ENCODE results near the gene TRMT61A. TPM values are rescaled to one million over a fixed set of nuclear protein-coding genes. Genes with fewer than 3 reads are reported as not detected.

TRMT61A gene
- total RNA-seq, 1 donor from 2014 or later, result 6.1 TPM

- Mint-ChIP-seq H3K9me3 (ENCODE audit: unreplicated experiment) (no peaks in the 10 kb centered on the region), H3K27me3 (ENCODE audit: unreplicated experiment) (peaks cover 5% of the 10 kb centered on the region), H3K4me1 (ENCODE audit: unreplicated experiment) (peaks cover 30% of the 10 kb centered on the region), H3K4me3 (ENCODE audit: unreplicated experiment) (no peak overlapping the region), H3K27ac (ENCODE audit: unreplicated experiment) (no peak overlapping the region), H3K36me3 (ENCODE audit: low read depth, unreplicated experiment) (peaks cover 17% of the 10 kb centered on the region)
- DNase-seq (ENCODE audit: low spot score), result no peak
- TF ChIP-seq CTCF (IDR thresholded peaks at IDR 0.05; ENCODE audit: unreplicated experiment), result no peak
These were observed 32.2 kb upstream of the TRMT61A start for GRCh38 chr14:103496776-103497175.

- Mint-ChIP-seq H3K27ac (ENCODE audit: unreplicated experiment) (peak overlapping the region; percentile 17), H3K4me3 (ENCODE audit: unreplicated experiment) (no peak overlapping the region), H3K9me3 (ENCODE audit: unreplicated experiment) (no peaks in the 10 kb centered on the region), H3K4me1 (ENCODE audit: unreplicated experiment) (peaks cover 22% of the 10 kb centered on the region), H3K27me3 (ENCODE audit: unreplicated experiment) (peaks cover 5% of the 10 kb centered on the region), H3K36me3 (ENCODE audit: low read depth, unreplicated experiment) (peaks cover 37% of the 10 kb centered on the region)
- DNase-seq (ENCODE audit: low spot score), result no peak
- TF ChIP-seq CTCF (IDR thresholded peaks at IDR 0.05; ENCODE audit: unreplicated experiment), result no peak
These were observed 29.3 kb upstream of the TRMT61A start for GRCh38 chr14:103499709-103500108.

GRCh38 chr14:103500148-103500990 is 28.6 kb upstream of the TRMT61A start:
- Mint-ChIP-seq H3K4me3 (ENCODE audit: unreplicated experiment) (no peak overlapping the region), H3K27me3 (ENCODE audit: unreplicated experiment) (peaks cover 5% of the 10 kb centered on the region), H3K9me3 (ENCODE audit: unreplicated experiment) (no peaks in the 10 kb centered on the region), H3K4me1 (ENCODE audit: unreplicated experiment) (peaks cover 24% of the 10 kb centered on the region), H3K27ac (ENCODE audit: unreplicated experiment) (peak overlapping the region; percentile 83), H3K36me3 (ENCODE audit: low read depth, unreplicated experiment) (peaks cover 40% of the 10 kb centered on the region)
- TF ChIP-seq CTCF (IDR thresholded peaks at IDR 0.05; ENCODE audit: unreplicated experiment), result peak; percentile 94
- peak; percentile 90 for DNase-seq (ENCODE audit: low spot score)

GRCh38 chr14:103501041-103501870 is 27.7 kb upstream of the TRMT61A start:
- Mint-ChIP-seq H3K36me3 (ENCODE audit: low read depth, unreplicated experiment) (peaks cover 37% of the 10 kb centered on the region), H3K27ac (ENCODE audit: unreplicated experiment) (peak overlapping the region; percentile 83), H3K9me3 (ENCODE audit: unreplicated experiment) (no peaks in the 10 kb centered on the region), H3K27me3 (ENCODE audit: unreplicated experiment) (peaks cover 5% of the 10 kb centered on the region), H3K4me1 (ENCODE audit: unreplicated experiment) (peaks cover 25% of the 10 kb centered on the region), H3K4me3 (ENCODE audit: unreplicated experiment) (peak overlapping the region; percentile 12)
- TF ChIP-seq CTCF (IDR thresholded peaks at IDR 0.05; ENCODE audit: unreplicated experiment), result no peak
- peak; percentile 35 for DNase-seq (ENCODE audit: low spot score)
